ENCODE results near the gene SURF4.

- TF ChIP-seq CTCF (IDR thresholded peaks at IDR 0.05; ENCODE audit: borderline replicate concordance, extremely low read depth, low read length, poor library complexity, severe bottlenecking) (no peak), EZH2 (IDR thresholded peaks at IDR 0.05; ENCODE audit: borderline replicate concordance, low read depth, low read length, severe bottlenecking) (no peak)
These were observed 30.9 kb downstream of the SURF4 start for GRCh38 chr9:133344979-133345378.
